Caco-2 (cell line): ENCODE results near the gene DRC7. TPM values are rescaled to one million over a fixed set of nuclear protein-coding genes. Genes with fewer than 3 reads are reported as not detected.

Source experiments
- BruUV-seq: library from RNA; stranded (reverse); fragments of 400-500 nt; replicated peaks from 2 replicates; lab custom pipeline; 2021; lab: Mats Ljungman, UMichigan
- CTCF ChIA-PET: fragments of 300-600 bp; sonication (Branson Sonifier 250); formaldehyde crosslinking; loops from one replicate; lab custom pipeline; 2022; ENCODE audit warnings: antibody characterized with exemption; lab: Charles Lee
- POLR2A ChIA-PET: fragments of 300-600 bp; sonication (Branson Sonifier 250); formaldehyde crosslinking; loops from one replicate; lab custom pipeline; 2022; ENCODE audit warnings: antibody characterized with exemption; lab: Charles Lee
- DNase-seq, 2 experiments: peaks; one replicate each; pipeline versions ENCODE4 v3.0.0 to v3.0.0-alpha.2; 2020 to 2022
- H3K27me3 ChIP-seq: replicated peaks from 2 replicates; pipeline ENCODE4 v1.6.0; 2011; ENCODE audit warnings: low read length; ENCODE audit not compliant: control insufficient read depth, insufficient read depth
- H3K36me3 ChIP-seq: 2 replicates; pipeline ENCODE4 v1.5.1; 2011; ENCODE audit warnings: low read length; ENCODE audit not compliant: control insufficient read depth, insufficient read depth
- H3K4me1 ChIP-seq: fragments of 250-450 bp; sonication (Bioruptor Pico); 2 replicates; pipeline ENCODE4 v1.5.1; 2020; ENCODE audit warnings: mild to moderate bottlenecking
- H3K4me3 ChIP-seq: 2 replicates; pipeline ENCODE4 v1.5.1; 2011; ENCODE audit warnings: low read depth, mild to moderate bottlenecking, control low read depth, low read length
- H3K9me3 ChIP-seq: fragments of 250-450 bp; sonication (Bioruptor Pico); 2 replicates; pipeline ENCODE4 v1.5.1; 2020; ENCODE audit warnings: mild to moderate bottlenecking, moderate library complexity
- H3K27ac Mint-ChIP-seq: one replicate; pipeline ENCODE4 v1.8.0; 2022; ENCODE audit warnings: mixed read lengths; ENCODE audit not compliant: unreplicated experiment
- H3K27me3 Mint-ChIP-seq: one replicate; pipeline ENCODE4 v1.8.0; 2022; ENCODE audit warnings: mixed read lengths; ENCODE audit not compliant: insufficient read depth, unreplicated experiment
- H3K36me3 Mint-ChIP-seq: one replicate; pipeline ENCODE4 v1.8.0; 2022; ENCODE audit warnings: mild to moderate bottlenecking, mixed read lengths; ENCODE audit not compliant: insufficient read depth, unreplicated experiment
- H3K4me1 Mint-ChIP-seq: one replicate; pipeline ENCODE4 v1.8.0; 2022; ENCODE audit warnings: low read depth, mixed read lengths; ENCODE audit not compliant: unreplicated experiment
- H3K4me3 Mint-ChIP-seq: one replicate; pipeline ENCODE4 v1.8.0; 2022; ENCODE audit warnings: mild to moderate bottlenecking, moderate library complexity, mixed read lengths; ENCODE audit not compliant: unreplicated experiment
- H3K9me3 Mint-ChIP-seq: one replicate; pipeline ENCODE4 v1.8.0; 2022; ENCODE audit warnings: mixed read lengths; ENCODE audit not compliant: unreplicated experiment
- CTCF ChIP-seq, 2 experiments: fragments of 200-600 bp in 1 of 2; IDR thresholded peaks; 1 replicate in 1 of 2; 2 replicates in 1 of 2; pipeline versions ENCODE4 v1.5.1 to v1.8.0; 2011 to 2022; ENCODE audit warnings: antibody characterized with exemption in 1 of 2, control low read depth in 1 of 2, inconsistent platforms in 1 of 2, low read depth in 1 of 2, low read length in 1 of 2, mild to moderate bottlenecking in 1 of 2, moderate library complexity in 1 of 2; ENCODE audit not compliant: insufficient read depth in 1 of 2, severe bottlenecking in 1 of 2, unreplicated experiment in 1 of 2
- intact Hi-C: fragments of 100-400 bp; cut with micrococcal nuclease; formaldehyde crosslinking; loops from one replicate; pipeline ENCODE4 v1.10.0; 2022; ENCODE audit not compliant: unreplicated experiment
- total RNA-seq: library from RNA; stranded (reverse); gene quantifications from 2 replicates; pipeline ENCODE4 v1.2.3, GENCODE V29; 2022

DRC7 gene
- total RNA-seq, 1 experiment from 2014 or later, result 1.1 TPM

- no peak overlapping the region for H3K27ac Mint-ChIP-seq
- BruUV-seq, result no TSS peak
Observed at GRCh38 chr16:57653936-57654335, 40.7 kb upstream of the DRC7 start.

GRCh38 chr16:57656342-57656955 lies 38.2 kb upstream of the DRC7 start:
- peaks cover 19% of the 10 kb centered on the region for H3K36me3 ChIP-seq
- no peak overlapping the region for H3K27ac Mint-ChIP-seq
- TF ChIP-seq CTCF (IDR thresholded peaks at IDR 0.05; ENCODE audit: insufficient read depth in 1 of 2, low read depth in 1 of 2, low read length in 1 of 2, severe bottlenecking in 1 of 2, unreplicated experiment in 1 of 2), result no peak
- no TSS peak for BruUV-seq
- POLR2A ChIA-PET, result no interaction called here
- H3K36me3 Mint-ChIP-seq, result peaks cover 25% of the 10 kb centered on the region
- H3K27me3 Mint-ChIP-seq, result no peaks in the 10 kb centered on the region
- no peaks in the 10 kb centered on the region for H3K4me1 ChIP-seq
- H3K4me3 Mint-ChIP-seq, result no peak overlapping the region
- no peak for DNase-seq
- CTCF ChIA-PET, result no interaction called here
- no peak overlapping the region for H3K4me3 ChIP-seq
- no peaks in the 10 kb centered on the region for H3K9me3 Mint-ChIP-seq
- intact Hi-C loops, result no loop called here
- peaks cover 8% of the 10 kb centered on the region for H3K4me1 Mint-ChIP-seq
- no peaks in the 10 kb centered on the region for H3K27me3 ChIP-seq
- H3K9me3 ChIP-seq, result no peaks in the 10 kb centered on the region

More at GRCh38 chr16:57653936-57654335, 40.7 kb upstream of the DRC7 start:
- Histone ChIP-seq H3K9me3 (no peaks in the 10 kb centered on the region), H3K27me3 (no peaks in the 10 kb centered on the region), H3K4me3 (no peak overlapping the region), H3K4me1 (peaks cover 4% of the 10 kb centered on the region; the same call in 1 of the 2 replicates), H3K36me3 (peaks cover 18% of the 10 kb centered on the region)
- POLR2A ChIA-PET, result no interaction called here
- Mint-ChIP-seq H3K9me3 (no peaks in the 10 kb centered on the region), H3K27me3 (no peaks in the 10 kb centered on the region), H3K4me1 (peaks cover 8% of the 10 kb centered on the region), H3K4me3 (no peak overlapping the region), H3K36me3 (peaks cover 42% of the 10 kb centered on the region)
- intact Hi-C loops, result no loop called here
- CTCF ChIA-PET, result interaction anchor here (1.0 kb wide), 1 partner anchor 13 kb away, joined by 3 read pairs; no protein-coding TSS in a partner anchor
- TF ChIP-seq CTCF (IDR thresholded peaks at IDR 0.05; ENCODE audit: insufficient read depth in 1 of 2, low read depth in 1 of 2, low read length in 1 of 2, severe bottlenecking in 1 of 2, unreplicated experiment in 1 of 2), result no peak
- no peak for DNase-seq

DNA sequence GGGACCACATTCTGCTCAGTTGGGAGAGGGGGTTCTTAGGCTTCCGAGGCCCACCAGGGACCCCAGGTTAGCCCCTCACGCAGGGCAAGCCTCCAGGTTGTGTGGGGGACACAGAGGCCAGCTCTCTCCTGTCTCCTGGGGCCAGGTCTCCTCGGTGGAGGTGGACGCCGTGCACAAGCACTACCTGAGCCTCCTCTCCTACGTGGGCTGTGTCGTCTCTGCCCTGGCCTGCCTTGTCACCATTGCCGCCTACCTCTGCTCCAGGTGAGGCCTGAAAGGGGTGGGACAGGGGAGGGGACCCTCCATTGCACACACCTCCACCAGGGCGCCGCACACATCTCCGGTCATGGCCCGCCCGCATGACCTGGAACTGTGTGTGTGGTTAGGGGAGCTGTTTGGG lies 37.4 kb upstream of the DRC7 start:
- Mint-ChIP-seq H3K4me1 (no peaks in the 10 kb centered on the region), H3K4me3 (no peak overlapping the region), H3K27me3 (no peaks in the 10 kb centered on the region), H3K27ac (no peak overlapping the region), H3K9me3 (no peaks in the 10 kb centered on the region), H3K36me3 (peaks cover 25% of the 10 kb centered on the region)
- Histone ChIP-seq H3K9me3 (no peaks in the 10 kb centered on the region), H3K4me1 (no peaks in the 10 kb centered on the region), H3K27me3 (no peaks in the 10 kb centered on the region), H3K36me3 (peaks cover 21% of the 10 kb centered on the region), H3K4me3 (no peak overlapping the region)
- DNase-seq, result no peak
- CTCF ChIA-PET, result no interaction called here
- TF ChIP-seq CTCF (IDR thresholded peaks at IDR 0.05; ENCODE audit: insufficient read depth in 1 of 2, low read depth in 1 of 2, low read length in 1 of 2, severe bottlenecking in 1 of 2, unreplicated experiment in 1 of 2), result no peak
- intact Hi-C loops, result no loop called here
- POLR2A ChIA-PET, result no interaction called here
- no TSS peak for BruUV-seq
